Activated CD4-positive, CD25-positive, alpha-beta regulatory T cell (primary cell): ENCODE measurements around the gene DCUN1D3.
A peak's percentile ranks its signal among the peaks of the same experiment; 100 is the strongest.
"Not testable (repeated sequence)": the region's sequence is repeated elsewhere in the genome, so short reads cannot be mapped to it uniquely, and the experiment has no call there.

Experiments
- DNase-seq, 4 experiments: peaks; one replicate each; lab custom pipeline; 2025; lab: John Stamatoyannopoulos, UW

The DCUN1D3 gene

DNA sequence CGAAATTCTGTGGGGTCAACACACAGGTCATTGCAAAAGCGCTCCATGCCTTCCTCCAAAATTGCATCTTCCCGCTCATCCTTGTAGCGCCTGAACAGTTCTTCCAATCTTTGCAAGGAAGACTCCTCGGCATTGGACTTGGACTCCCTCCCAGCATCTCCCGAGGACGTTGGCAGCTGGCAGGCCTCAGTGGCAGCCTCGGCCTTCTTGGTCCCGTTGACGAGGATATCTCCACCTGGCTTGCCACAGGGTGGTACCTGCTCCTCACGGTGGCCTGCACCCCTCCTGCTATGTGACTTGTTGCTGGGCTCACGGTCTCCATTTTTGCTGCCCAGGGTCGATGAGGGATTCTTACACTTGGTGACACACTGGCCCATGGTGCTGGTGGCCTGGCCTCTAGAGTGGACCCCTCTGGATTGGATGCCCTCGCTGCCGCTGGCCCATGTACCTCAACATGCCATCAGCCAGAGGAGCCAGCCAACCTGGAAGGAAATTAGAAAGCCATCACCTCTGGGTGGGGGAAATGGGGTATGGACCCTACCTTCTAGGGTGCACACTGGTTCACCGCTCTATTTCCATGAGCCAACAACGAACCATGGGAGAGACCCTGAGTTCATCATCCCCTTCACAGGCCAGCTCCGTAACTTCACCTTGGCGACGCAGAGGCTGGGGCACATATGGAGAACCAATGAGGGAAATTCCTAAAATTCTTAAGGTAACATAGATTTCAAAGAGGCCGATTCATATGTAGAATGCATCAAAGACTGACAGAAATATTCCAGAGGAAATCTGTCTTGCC is 37.8 kb downstream of the DCUN1D3 start:
- no peak for DNase-seq

DNA sequence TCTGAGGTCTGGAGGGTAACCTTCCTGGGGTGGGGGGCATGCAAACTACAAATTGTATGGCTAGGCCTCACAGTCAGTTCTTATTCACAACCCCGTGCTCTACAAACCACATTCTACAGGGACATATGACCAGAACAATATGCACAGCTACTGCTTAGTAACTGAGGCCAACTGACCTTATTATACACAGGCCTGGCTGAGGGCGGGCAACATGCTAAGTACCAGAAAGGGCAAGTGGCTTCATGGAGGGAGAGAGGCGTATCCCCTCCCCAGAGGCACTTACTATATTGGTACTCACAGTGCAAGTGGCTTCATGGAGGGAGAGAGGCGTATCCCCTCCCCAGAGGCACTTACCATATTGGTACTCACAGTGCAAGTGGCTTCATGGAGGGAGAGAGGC is 39.2 kb downstream of the DCUN1D3 start:
- not testable (repeated sequence) for DNase-seq

DNA sequence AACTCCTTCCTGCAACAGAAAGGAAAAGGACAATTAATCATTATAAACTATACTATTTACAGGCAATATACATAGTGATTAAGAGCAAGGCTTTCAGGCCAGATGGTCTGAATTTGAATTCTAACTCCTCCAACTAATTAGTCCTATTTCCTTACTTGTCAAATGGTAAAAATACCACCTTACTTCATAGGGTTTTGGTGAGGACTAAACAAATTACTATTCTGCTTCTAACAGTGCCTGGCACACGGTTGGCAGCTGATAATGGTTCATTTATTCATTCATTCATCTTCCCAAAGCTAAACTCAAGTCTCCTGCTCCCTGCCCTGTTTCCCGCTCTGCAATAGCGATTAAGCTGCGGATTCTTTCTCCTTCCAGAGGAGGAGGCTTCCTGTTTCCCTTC is 39.8 kb downstream of the DCUN1D3 start:
- DNase-seq, result no peak

DNA sequence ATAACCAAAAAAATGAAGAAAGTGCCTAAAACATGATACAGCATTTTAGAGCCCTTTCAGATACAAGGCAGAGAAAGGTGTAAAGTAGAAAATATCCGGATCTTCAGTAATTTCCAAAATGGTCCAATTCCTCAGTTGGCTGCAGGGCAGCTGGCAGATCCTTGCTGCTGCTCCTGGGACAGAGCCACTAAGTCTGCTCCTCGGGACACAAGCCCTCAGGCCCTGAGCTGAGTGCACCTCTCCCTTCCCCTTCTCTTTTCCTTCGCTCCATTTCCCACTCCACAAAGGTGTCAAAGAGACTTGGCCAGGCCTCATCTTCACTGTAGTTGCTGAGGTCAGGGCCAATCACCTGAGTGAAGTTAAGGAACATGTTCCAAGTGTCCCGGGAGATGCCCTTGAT is 40.5 kb downstream of the DCUN1D3 start:
- no peak for DNase-seq

DNA sequence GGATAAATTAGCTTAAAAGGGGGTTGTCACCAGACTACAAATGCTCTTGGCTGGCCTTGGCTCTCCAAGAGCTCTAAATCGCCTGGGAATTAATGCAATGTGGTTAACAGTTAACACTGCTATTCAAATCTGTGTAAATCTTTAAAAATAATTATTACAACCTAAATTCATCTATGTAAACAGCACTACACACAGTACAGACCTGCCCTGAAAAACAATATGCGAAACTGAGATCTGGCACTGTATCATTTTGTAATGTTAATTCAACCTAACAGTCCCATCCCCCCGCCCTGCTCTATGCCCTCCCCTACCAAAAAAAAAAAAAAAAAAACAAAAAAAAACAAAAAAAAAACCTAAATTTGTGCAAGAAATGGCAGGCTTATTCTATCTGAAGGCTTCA is 40.9 kb downstream of the DCUN1D3 start:
- no peak for DNase-seq

DNA sequence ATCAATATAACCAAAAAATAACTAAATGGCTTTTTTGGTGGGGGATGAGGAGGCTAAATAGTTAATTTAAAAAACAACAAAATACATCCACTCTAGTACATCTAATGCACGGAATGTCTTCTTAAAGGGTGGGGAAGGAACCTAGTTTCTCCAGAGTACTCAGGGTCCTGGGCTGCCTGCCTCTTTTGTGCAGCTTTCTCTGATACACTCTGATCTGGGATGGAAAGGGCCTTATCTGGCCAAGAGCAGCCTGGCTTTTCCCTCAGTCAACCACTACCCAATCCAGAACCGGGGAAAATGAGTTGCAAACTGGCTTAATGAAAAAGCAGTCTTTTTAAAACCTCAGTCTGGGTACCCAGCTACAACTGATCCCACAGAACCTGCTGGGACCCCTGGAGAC is 42.9 kb downstream of the DCUN1D3 start:
- no peak for DNase-seq

DNA sequence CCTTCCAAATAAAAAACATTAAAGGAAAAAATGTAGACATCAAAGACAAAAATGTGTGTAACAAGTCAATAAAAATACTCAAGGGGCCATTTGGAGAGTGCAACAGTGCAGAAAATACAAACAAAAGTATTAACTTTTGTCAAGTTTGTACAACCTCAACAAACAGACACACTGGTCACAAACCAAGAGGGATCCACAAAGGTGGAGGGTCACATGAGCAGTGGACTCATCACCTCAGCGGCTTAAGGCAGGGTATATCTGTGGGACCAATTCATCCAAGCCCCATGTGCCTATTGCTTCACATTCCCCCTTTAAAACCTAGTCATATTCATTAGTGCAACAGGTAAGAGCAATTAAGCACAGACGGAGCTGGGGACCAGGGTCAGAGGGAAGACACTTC is 45.2 kb downstream of the DCUN1D3 start:
- no peak for DNase-seq

DNA sequence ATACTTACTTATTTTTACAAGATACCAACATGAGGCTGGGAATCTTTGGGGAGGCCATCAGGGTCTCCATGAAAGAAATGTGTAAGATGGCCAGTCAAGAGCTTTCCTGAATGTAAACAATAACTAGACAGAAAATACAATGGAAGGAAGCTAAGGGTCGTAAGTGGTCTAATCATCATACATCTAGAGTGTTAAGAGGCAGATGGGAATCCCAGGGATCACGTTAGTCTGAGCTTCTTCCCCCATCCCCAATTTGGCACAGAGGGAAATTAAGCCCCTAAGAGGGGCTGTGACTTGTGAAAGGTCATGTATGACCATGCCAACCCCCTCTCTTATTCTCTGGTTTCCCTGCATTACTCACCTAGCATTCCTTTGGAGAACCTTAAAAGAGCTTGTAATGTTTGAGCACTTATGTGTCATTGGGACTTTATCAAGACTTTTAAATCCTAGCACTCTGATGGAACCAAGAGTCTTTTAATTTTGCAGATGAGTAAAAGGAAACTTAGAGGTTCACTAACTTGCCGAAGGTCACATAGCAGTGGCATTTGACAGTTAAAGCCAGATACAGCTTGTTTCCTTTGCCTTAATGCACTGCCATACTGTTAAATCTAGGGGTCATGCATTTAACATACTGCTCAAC is 46.1 kb downstream of the DCUN1D3 start:
- DNase-seq, result no peak

DNA sequence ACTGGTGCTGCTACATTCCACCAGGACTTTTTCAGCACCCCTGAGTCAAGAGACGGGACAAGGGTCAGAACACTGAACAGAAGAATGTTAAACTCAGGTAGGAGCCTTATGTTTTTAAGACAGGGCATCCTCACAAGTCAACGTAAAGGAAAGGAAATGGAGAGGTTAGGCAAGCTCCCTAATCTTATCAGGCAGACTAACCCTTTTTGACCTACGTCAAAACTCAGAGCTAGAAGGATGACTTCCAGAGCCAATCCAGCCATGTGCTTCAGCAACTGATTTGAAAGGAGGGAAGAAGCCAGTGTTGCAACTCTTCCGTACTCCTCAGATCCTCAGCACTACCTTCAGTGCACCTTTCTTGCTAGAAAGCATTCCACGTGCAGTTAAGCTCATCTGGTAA is 47.0 kb downstream of the DCUN1D3 start:
- DNase-seq, result no peak

DNA sequence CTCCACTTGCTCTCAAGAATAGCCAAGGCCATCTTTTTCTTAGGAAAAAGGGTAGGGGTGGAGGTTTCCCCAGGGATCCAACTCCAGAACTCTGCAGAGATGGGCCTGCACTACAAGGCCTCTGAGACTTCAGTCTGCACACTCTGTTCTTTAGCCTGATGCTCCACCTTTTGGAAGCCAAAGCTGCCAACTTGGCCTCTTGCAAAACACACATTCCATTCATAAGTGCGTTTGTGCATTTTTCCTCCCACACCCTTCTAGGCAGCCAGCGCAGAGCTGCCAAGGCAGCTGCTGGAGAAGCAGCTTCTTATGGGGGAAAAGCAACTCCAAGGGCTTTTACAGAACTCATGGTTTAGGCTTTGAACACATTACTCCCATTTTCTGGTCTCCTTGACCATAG is 48.6 kb downstream of the DCUN1D3 start:
- no peak for DNase-seq

DNA sequence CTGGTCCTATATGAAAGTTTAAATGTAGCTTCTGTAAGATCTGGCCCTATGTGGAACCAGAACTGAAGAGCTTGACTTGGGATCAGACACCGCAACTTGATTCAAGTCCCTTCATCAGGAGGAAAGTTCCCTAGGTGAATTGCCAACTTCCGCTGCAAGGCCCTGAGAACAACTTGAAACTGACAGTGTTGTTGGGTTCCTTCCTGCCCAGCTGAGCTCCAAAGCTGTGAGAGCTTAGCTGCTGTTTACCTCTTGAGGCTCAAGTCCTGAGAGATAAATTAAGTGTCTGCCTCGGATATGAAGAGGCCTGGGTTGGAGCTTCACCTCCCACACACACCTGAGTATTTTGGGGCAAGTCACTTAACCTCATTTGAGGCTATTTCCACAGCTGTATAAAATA is 49.2 kb downstream of the DCUN1D3 start:
- DNase-seq, result no peak

DNA sequence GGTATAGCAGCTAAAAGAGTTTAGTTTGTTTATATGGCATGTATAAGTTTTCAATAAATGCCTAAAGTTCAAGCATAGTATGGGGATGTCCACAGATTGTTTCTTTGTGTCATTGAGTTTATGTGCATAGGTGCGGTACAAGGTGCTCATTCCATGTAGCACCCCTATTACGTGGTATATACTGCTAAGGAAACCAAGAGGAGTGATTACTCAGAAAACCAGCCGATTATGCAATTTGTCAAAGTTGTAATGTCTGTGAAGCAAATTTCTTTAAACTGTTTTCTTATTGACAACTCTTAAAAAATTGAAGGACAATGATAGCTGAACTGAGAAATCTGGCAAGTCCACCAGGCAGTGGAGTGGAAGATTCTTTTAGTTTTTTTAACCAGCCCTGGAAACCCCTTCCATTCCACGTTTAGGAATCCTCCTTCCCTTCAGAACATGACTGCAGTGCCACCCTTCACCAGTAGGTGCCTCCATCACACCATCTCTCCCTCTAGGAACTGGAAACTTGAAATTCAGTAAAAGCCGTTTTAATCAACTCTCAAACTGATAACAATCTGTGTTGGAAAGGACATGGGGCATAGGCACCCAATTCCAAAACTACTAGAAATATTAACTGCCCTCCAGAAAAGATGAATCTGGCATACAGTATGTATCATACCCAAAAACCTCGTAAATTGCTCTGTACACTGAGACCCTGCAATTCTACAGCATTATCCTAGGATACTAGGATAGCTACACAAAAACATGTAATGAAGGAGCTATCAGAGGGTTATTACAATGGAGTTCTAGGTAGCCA is 50.4 kb downstream of the DCUN1D3 start:
- peak; percentile 15 to 53 (median 31) for DNase-seq

DNA sequence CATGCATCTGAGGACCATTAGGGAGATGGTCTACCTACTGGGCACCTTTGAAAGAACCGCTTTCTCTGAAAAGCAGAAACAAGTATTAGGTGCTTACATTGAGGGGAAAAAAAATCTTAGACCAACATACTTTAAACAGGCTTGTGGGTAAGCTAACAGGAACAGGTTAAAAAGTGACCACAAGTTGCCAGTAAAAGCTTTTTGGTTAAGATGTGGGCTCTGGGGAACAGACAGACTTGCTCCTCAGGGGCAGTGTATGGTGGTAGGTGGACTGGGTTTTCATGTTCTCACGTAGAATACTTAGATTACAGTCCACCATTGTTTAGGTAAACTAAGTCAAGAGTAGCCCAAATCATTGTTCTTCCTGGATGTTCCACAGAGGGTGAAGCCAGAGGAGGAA is 52.6 kb downstream of the DCUN1D3 start:
- no peak for DNase-seq

DNA sequence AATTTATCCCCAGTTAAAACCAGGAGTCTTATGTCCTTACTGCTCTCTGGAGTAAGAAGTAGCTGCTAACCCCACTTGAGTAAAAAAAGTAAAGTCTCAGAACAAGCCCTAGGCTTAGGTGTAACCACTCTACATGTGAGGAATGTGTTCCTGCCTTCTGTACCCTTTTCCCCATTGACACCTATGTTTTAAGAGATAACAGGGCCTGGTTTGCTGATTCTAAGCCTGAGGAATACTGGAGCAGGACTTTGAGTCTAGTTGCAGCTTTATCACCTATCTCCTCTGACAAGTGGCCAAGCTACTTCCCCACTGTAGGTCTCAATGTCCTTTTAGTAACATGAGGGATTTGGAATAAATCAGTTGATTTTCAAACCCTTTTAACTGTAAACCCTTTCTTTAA is 53.6 kb downstream of the DCUN1D3 start:
- no peak for DNase-seq

DNA sequence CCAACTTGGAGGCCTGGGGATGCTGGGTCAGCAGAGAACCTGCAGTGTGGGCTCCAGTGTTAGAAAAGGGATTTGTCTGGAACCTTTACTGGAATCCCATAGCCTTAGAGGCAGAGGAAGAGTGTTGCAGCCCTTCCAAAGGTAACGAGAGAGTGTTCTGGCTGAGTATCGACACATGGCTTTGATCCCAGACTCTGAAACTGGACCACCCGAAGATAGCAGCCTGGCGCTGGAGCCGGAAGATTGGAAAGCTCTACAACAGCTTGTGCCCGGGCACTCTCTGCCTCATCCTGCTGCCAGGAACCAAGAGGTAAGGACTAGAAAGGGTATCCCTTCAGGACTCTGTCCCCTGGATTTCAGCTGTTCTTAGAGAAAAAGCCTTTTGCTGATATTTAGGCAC is 54.1 kb downstream of the DCUN1D3 start:
- no peak for DNase-seq

DNA sequence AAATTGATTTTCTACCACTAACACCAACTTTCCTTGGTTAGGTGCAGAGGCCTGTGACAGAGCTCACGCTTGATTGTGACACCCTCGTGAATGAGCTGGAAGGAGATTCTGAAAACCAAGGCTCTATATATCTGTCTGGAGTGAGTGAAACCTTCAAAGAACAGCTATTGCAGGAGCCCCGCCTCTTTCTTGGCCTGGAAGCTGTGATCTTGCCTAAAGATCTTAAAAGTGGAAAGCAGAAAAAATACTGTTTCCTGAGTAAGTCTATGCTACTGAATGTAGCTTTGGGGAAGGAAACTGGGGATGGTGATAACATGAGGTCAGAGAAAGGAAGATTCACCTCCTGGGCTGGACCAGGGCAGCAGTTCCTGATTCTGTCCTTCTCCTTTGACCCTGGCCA is 55.6 kb downstream of the DCUN1D3 start:
- no peak for DNase-seq

DNA sequence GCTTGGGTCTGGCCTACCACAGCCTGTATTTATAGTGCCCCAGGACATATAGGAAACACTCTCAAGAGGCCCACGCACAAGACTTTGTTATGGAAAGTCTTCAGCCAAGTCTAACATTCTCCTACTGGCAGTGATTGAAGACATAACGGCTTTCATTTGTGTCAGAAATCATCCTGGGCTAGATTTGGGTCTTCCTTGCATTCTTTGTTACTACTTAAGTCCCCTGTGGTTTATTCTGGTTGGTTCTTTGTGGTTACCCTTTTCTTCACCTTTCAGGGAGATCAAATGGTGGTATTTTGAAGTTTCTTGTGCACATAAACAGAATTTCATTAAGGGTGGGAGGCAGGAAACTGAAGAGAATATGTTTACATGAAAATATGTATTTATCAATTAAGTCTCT is 56.1 kb downstream of the DCUN1D3 start:
- no peak for DNase-seq

DNA sequence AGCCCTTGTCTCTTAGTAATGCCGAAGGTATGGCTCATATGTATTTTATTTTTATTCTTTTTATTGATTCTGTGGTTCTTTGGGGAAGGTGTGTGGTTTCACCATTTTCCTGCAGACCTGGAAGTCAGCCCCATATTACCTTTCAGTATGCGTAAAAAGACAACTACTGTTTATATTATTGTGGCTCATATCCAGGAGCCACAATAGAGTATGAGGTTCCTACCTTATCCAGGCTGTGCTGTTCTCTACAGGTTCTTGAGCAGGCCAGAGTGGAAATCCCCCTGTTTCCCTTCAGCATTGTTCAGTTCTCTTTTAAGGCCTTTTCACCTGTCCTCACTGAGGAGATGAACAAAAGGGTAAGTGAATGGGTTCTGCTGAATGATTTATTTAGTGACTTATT is 60.7 kb downstream of the DCUN1D3 start:
- no peak for DNase-seq

DNA sequence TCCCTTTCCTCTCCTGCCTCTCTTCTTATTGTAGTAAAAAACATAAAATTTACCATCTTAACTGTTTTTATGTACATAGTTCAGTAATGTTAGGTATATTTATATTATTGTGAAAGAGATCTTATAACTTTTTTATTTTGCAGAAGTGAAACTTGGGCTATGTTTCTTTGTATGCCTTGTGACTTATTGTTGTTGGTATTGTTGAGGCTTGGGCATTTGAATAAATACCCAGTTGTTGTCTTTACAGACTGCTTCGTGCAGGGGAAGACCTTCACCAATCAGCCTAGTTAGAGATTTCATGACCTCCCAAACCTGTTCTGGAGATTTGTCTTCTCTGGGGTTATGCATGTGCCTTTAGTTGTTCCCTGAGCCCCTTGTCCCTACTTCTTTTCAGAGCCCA is 61.9 kb downstream of the DCUN1D3 start:
- no peak for DNase-seq

DNA sequence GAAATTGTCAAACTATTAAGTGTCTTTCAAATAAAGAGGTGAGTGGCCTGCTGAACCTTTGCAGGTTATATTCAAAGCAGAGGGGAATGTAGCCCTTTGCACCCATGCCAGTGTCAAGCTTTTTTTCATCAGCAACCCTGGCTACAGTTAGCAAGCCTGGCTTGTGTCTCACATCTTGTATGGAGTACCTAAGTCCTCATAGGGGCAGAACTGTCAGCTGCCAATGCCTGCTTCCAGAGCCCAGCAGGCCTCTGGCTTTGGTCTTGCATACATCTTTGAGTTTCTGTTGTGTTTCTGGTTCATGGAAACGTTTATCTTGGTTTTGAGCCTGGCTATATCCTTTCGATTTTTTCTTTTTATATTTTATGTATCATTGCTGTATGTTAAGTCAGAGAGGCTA is 67.1 kb downstream of the DCUN1D3 start:
- DNase-seq, result no peak

DNA sequence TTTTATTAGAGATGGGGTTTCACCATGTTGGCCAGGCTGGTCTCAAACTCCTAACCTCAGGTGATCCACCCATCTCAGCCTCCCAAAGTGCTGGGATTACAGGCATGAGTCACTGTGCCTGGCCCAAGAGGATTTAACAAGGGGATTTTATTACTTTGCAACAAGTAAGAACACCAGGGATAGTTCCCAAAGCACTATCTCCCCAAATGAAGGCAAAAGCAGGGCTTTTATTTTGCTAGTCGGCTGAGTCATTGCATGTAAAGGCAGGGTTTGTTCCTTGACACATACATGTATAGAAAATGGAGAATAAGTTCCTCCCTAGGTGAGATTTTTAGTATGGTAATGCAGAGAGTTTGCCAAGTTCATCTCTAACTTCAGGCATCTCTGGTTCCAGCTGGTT is 69.8 kb downstream of the DCUN1D3 start:
- DNase-seq, result no peak

DNA sequence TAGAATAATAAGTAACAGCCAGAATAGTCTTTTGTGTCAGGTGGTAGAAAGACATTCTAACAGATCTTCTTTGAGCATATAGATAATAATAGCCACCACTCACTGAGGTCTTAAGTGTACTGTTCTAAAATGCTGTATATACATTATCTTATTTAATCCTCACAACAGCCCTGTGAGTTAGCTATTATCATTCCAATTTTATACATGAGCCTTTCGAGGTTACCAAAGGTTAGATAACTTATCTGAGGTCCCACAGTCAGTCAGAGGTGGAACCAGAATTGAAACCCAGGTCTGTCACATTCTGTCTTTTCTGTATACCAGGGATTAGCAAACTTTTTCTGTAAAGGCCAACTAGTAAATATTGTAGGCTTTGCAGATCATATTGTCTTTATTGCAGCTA is 70.6 kb downstream of the DCUN1D3 start:
- DNase-seq, result no peak

DNA sequence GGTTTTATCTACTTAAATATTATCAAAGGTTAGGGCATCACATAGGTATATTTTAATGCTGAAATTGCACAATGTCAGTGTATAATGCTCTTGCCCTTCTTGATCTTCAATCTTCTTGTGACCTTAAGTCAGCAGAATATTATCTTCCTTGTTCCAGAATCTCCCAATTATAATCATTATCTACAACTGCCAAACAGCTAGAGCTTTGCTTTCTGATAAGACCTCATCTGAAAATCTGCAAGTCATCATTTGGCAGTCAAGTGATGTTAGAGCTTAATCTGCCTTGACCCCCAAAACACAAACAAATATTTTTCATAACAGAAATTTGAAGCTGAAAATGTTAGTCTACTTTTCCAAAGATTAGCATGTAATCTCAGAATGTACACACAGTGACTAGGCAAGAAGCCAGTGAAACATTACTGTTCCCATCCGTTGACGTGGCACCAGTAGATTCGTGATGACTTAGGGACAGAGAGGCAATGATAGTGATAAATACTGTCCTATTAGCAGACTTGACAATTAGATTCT is 74.1 kb downstream of the DCUN1D3 start:
- DNase-seq, result no peak
